Head of caudate nucleus (tissue), 42 donors: ENCODE results near the gene DOCK2.
A peak's percentile ranks its signal among the peaks of the same experiment; 100 is the strongest.
"Not testable (repeated sequence)": the region's sequence is repeated elsewhere in the genome, so short reads cannot be mapped to it uniquely, and the experiment has no call there.

Experiments used
- DNase-seq, 42 donors: peaks; one replicate each; pipeline versions ENCODE4 v3.0.0 to v3.0.0-alpha.2; 2020 to 2021; ENCODE audit warnings: mixed read lengths in 7 of 42
- intact Hi-C: fragments of 100-400 bp; cut with DNase I; formaldehyde crosslinking; loops from one replicate; pipeline ENCODE4 v1.15.0; 2022

The DOCK2 gene

DNA sequence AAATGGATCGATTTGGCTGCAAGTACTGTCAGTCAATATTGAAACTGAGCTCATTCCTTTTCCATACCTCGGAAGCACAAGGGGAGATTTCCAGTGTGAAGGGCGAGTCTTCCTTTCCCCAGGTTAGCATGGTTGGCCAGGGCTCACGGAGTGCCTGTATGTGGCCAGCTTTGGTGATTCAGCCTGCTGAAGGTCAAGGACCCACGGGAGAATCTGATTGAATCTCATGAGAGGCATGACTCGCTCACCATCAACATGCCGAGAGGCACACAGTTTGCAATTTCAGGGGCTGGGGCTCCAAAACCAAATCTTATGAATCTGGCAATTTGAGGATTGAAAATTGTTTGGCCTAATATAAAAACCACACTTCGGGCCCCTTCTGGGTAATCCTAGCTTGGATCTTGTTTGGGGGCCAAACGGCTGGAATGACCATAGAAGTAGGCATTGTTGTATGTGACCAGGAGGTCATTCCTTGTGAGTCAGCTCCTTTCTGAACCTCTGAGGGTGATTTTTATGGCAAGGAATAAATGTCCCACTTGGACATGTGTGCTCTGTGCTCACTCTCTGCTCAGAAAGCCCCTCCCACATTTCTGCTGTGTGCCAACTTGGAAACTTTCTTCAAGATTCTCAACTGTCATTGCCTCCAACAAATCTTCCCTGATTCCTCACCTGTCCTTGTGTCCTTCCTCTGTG, 69.8 kb downstream of the DOCK2 start:
- no peak for DNase-seq
- intact Hi-C loops = no loop called here

DNA sequence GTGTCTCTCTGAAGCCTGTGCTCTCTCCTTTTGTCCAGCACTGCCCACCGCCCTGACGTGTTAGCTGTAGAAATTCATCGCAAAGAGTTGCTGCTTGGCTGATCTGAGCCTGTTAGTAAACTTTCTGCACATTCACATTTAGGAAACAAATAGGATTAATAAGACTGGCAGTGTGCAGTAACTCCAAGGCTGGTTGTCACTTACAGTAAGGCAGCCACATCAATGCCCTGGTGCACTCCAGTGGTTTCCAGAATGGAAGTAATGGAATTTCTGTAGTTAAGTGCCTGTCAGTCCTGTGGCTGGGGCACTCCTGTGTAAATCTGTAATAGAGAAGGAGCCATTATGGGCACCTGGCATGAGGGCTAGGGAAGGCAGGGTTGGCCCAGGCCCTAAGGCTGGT, 70.6 kb downstream of the DOCK2 start:
- no peak for DNase-seq
- intact Hi-C loops = no loop called here

DNA sequence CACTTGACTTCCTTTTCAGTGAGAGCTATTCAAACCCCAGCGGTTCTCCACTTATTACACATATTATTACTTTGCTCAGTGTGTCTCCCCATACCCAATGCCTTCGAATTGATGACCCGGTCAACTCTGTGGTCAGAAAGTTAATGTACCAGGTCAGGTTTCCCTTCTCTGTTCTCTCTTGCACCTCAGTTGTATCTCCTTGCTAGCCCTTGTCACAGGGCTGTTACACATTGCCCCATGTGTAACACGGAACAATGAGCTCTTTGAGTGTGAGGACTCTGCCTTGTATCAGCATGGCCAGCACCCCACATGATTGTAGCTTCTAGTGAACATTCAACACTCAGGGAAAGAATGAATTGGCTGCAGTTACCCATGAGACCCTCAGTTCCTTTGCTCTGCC, 73.6 kb downstream of the DOCK2 start:
- peak in 23 of 42 donors; percentile 12 to 60 (median 38) for DNase-seq
- intact Hi-C loops = no loop called here

DNA sequence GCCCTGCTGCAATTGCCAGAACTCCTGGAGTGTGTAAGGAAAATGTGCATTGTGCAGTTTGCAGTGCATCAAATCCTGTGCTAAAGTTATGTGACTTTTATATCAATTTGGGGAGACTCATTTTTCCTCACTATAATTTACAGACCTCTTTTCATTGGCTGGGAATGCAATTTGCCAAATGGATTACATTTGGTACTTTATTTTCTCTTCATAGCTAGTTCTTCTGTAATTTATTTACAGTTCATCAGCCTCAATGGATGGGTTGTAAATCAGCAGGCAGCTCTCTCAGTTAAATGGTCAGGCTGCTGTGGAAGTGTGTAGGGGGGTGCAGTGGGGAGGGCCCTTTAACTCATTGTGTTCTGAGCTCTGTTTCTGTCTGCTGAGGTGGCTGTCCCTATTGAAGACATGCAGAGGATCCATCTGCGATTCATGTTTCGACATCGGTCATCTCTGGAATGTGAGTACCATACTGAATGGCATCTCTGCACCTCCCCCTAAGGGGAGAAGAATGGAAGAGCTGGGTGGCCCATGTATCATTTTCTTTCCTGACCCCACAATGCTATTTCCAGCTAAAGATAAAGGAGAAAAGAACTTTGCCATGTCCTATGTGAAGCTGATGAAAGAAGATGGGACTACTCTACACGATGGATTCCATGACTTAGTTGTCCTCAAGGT, 74.6 kb downstream of the DOCK2 start:
- intact Hi-C loops = no loop called here
- DNase-seq = no peak

GRCh38 chr5:169712428-169712827, 75.4 kb downstream of the DOCK2 start:
- DNase-seq = no peak
- intact Hi-C loops = no loop called here

GRCh38 chr5:169716287-169716686, 79.2 kb downstream of the DOCK2 start:
- intact Hi-C loops = no loop called here
- DNase-seq = no peak

DNA sequence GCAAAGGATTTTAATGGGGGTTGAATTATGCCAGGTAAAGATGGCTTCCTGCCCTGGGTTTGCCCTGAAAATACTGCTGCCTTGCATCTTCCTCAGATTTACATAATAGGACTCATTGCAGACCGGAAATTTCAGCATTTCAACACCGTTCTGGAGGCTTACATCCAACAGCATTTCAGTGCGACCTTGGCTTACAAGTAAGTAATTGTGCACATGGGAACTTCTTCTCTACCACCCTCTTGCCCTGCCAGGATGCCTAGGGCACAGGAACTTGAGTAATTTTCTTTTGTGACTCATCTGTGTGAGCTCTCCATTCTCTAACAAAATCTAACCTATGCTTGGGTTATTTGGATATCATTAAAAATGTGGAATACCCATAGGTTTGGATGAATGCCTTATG, 80.2 kb downstream of the DOCK2 start:
- DNase-seq = no peak
- intact Hi-C loops = no loop called here

DNA sequence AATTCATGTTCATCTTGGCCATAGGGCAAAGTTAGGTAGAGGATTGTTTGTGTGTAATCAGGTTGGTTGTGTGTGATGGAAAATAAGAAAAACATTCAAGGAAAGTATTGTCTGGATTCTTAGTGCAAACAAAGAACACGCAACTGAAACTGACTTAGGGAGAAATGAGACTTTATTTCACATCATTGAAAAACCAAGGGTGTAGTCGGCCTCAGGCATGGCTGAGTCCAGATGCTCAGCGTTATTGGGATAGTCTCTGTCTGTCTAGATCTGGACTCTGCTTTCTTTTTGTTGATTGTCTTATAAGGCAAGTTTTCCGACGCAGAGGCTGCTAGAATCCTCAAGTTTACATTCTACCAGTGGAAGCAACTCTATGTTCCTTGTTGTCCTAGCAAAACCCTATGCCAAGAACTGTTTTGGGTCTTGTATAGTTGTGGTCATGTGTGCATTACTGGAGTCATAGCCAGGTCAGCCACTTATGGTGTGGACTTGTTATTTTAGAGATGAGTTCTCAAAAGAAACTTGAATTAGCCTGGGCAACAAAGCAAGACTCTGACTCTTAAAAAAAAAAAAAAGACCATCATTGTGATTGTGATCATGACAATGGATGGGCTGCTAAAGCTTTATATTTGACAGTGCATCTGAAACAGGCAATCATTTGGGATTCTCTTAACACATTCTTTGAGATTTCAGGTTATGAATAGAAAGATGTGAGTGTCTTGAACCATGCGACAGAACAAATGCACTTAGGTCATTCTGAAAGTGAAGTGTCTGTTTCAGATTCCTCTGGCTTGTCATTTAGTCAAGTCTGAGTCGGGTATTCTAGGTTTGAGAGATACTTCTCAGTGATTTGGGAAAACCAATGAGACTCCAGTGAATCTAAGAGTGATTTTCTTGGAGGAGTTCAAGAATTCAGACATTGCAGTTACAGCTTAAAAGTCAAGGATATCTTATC, 82.6 kb downstream of the DOCK2 start:
- no peak for DNase-seq
- intact Hi-C loops = no loop called here

DNA sequence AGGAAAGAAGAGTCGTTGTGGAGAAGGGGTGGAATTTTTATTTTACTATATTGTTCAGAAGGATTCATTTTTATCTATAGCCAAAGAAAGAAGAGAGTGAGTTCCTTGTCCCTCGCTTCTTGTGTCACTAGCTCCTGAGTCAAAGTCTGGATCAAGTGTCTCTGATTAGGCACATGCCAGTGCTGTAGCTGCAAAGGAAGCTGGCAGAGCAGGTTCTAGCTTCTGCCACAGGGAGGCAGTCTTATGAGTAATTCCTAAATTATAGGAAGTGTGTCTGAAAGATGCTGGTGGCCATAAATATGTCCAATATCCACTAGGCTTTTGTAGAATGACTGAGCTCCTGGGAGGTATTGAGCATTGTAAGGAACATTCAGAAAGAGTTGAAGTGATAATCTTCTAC, 84.7 kb downstream of the DOCK2 start:
- no peak for DNase-seq
- intact Hi-C loops = no loop called here

DNA sequence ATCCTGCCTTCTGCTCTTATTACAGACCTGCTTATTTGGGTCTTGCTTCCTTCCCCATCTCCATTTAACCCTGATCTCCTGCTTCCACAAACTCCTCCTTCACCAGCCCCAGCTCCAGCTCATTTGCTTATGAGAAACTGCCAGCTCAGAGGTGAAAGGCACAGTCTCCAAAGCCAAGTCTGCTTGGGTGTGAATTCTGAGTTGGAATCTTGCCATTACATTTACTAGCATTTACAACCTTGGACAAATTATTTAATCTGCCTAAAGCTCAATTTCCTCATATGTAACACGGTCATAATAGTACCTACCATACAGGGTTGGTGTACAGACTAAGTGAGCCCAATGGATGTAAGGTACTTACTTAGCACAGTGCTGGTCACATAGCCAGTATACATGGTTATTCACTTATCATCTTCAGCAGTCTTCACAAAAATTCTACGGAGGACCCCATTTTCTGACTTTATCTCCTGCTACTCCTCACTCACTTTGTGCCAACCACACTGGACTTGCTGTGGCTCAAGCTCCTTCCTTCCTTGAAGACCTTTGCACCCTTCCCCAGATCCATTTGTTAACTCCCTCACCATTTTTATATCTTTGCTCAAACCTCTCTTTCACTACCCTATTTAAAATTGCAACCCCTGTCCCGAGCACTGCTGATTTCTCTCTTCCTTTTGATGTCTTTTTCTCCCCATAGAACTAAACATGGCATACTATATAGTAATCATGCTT, 86.2 kb downstream of the DOCK2 start:
- DNase-seq = no peak
- intact Hi-C loops = no loop called here

- intact Hi-C loops = no loop called here
These were observed 87.4 kb downstream of the DOCK2 start for GRCh38 chr5:169724303-169725087.

DNA sequence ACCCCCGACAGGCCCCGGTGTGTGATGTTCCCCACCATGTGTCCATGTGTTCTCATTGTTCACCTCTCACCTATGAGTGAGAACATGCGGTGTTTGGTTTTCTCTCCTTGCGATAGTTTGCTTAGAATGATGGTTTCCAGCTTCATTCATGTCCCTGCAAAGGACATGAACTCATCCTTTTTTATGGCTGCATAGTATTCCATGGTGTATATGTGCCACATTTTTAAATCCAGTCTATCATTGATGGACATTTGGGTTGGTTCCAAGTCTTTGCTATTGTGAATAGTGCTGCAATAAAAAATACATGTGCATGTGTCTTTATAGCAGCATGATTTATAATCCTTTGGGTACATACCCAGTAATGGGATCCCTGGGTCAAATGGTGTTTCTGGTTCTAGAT, 88.6 kb downstream of the DOCK2 start:
- DNase-seq, intact Hi-C loops: not testable (repeated sequence)

More at GRCh38 chr5:169724303-169725087, 87.4 kb downstream of the DOCK2 start:
- no peak for DNase-seq

GRCh38 chr5:169728418-169728817, 91.3 kb downstream of the DOCK2 start:
- DNase-seq = no peak
- intact Hi-C loops = no loop called here

- no peak for DNase-seq
- intact Hi-C loops = no loop called here
These were observed 94.1 kb downstream of the DOCK2 start for GRCh38 chr5:169731221-169731620.

GRCh38 chr5:169732841-169733240, 95.8 kb downstream of the DOCK2 start:
- DNase-seq = no peak
- intact Hi-C loops = no loop called here

- intact Hi-C loops = no loop called here
- DNase-seq = no peak
These were observed 98.8 kb downstream of the DOCK2 start for GRCh38 chr5:169735913-169736312.

- intact Hi-C loops = no loop called here
These were observed 99.6 kb downstream of the DOCK2 start for GRCh38 chr5:169736653-169737052.

DNA sequence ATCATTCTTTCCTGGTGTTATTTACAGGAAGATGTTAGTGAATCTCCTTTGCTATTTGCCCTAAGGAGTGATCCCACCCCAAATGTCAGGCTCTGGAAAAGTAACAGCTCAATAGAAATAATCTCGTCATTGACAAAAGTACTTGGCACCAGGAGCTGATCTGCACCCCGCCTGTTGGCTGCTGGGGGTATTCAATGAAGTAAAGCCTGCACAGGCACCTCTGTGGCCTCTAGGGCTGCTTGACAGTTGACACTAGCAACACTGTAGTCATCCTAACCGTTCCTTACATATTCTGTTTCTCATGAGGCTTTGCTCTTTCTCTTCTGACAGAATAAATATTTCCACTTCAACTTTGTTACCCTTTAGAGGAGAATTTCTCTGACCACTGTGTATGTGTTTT, 103.4 kb downstream of the DOCK2 start:
- DNase-seq = no peak
- intact Hi-C loops = no loop called here

More at GRCh38 chr5:169736653-169737052, 99.6 kb downstream of the DOCK2 start:
- DNase-seq = no peak
